NOMO-1 treated with DMSO at 0.1 percent for 48 hours (cell line): ENCODE data around the gene TLE4.

Experiments used
- DNase-seq: peaks from one replicate; lab custom pipeline; 2025; ENCODE audit not compliant: unreplicated experiment; lab: John Stamatoyannopoulos, UW

TLE4 gene

DNA sequence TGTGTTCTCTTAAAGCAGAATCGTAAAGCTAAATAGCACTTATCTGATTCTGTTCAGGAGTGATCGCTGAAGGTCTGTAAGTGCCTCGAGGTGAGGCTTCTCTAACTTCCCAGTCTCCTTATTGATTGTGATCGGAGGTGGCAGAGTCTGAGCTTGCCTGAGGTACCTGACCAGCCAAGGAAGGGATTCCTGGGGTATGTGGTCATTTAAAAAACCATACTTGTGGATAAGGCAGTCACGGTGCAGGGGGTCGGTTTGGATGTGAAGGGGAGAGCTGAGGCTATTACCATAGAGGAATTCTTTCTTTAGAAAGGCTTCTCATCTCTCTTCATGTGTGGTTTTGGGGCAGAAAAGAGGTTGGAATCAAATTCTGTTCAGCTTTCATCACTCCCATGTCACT, 193.7 kb downstream of the TLE4 start:
- no peak for DNase-seq

DNA sequence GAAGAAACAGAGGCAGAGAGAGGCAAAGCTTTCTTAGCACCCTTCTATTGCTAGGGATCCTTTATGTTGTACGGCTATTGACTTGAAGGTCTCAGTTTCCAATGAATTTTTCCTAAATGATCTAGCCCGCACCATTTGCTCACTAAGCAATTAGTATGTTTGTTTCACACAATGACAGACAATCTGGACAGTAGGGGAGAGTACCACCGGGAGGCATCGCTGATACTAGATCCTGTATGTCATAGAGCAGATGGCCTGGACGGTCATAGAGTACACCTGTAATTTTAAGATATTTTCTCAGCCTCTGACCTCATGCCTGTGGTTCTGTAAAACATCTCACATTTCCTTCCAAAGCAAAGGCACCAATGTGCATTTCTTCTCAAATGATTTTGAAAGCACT, 194.3 kb downstream of the TLE4 start:
- DNase-seq: no peak

DNA sequence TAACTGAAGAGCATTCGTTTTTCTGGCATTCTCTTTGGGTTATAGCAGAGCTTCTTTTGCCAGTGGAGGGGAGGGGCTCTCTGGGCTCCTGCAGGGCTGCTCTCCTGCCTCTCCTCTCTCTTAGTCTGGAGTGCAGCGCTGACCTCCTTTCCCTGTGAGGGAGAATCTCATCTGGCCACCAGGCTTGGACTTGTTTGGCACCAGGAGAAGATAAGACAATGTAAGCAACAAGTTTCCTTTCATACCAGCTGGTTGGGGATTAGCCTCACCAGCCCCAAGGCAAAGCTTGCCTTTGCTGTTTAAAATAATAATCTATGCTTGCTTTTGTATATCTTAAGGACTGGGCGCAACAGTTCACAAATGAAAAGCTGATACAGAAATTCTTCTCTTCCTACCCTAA, 196.4 kb downstream of the TLE4 start:
- no peak for DNase-seq

DNA sequence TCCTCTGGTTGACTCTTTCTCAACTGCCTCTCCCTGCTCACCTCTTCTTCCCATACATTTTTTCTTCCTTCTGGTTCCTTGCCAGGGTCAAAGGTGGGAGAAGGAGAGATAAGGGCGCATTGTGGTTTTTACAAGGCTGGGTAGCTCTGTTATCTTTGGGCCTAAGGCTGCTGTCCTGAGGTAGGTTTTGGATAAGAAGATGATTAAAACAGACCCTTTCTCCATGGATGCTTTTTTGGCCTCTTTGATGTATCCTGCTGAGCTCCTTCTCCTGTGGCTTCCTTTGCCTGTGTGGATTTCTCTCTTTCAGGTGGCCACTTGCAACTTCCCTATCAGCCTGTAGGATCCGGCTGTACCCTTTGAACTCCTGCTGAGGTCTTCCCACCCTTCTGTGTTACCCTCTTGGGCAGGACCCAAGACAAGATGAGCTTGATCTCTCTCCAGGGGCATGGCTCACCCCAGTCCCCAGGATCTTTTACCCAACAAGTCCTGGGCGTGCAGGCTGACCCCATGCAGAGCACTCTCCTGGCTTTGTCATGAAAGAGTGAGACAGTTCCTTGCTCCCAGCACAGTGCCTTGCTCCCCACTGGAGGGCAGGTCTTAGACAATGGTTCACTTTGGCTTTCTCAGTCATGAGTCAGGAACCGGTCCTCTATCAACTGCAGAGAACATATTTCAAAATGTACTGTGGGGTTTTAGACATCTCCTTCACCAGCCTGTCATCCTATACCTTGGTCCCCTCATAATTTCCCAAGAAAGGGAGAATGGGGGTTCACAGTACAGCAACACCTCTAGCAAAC, 197.9 kb downstream of the TLE4 start:
- DNase-seq: no peak

DNA sequence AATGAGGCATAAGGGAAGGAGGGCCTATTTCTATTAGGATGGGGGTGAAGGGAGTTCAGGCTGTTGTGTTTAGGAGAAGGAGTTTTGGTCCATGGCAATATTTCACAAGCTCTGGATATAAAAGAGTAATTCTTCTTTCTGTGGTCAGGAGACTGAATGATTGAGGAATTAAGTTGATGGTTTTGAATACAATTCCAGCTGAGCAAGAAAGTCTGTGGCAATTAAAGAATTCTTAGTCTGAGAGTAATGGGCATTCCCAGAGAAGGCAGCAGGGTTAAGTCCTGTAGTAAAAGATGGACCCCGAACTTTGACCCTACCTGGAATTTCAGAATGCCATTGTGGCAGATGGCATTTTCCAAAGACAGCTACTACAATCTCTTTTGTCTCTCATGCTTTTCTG, 202.6 kb downstream of the TLE4 start:
- DNase-seq: no peak
